Effector memory CD4-positive, alpha-beta T cell (primary cell): ENCODE results near the gene AHSG.

Source experiments
- DNase-seq, 3 donors: peaks; one replicate each; pipeline ENCODE4 v3.0.0-alpha.2; 2020
- H3K27ac ChIP-seq: 2 replicates; pipeline ENCODE4 v1.7.0; 2013; ENCODE audit warnings: mild to moderate bottlenecking, low read length, moderate library complexity; ENCODE audit not compliant: insufficient read depth, poor library complexity, severe bottlenecking
- H3K27me3 ChIP-seq: replicated peaks from 2 replicates; pipeline ENCODE4 v1.7.0; 2013; ENCODE audit warnings: mild to moderate bottlenecking, low read length; ENCODE audit not compliant: insufficient read depth, control insufficient read depth, poor library complexity, severe bottlenecking
- H3K36me3 ChIP-seq: 2 replicates; pipeline ENCODE4 v1.7.0; 2013; ENCODE audit warnings: mild to moderate bottlenecking, low read length, moderate library complexity; ENCODE audit not compliant: control insufficient read depth, insufficient read depth
- H3K4me1 ChIP-seq: 2 replicates; pipeline ENCODE4 v1.7.0; 2013; ENCODE audit warnings: low read length, mild to moderate bottlenecking; ENCODE audit not compliant: control insufficient read depth, insufficient read depth, poor library complexity, severe bottlenecking
- H3K4me3 ChIP-seq: 2 replicates; pipeline ENCODE4 v1.7.0; 2013; ENCODE audit warnings: low read length, low read depth, mild to moderate bottlenecking; ENCODE audit not compliant: insufficient read depth, poor library complexity, severe bottlenecking
- H3K9me3 ChIP-seq: 2 replicates; pipeline ENCODE4 v1.7.0; 2013; ENCODE audit warnings: mild to moderate bottlenecking, low read length, moderate library complexity; ENCODE audit not compliant: control insufficient read depth

Gene AHSG

DNA sequence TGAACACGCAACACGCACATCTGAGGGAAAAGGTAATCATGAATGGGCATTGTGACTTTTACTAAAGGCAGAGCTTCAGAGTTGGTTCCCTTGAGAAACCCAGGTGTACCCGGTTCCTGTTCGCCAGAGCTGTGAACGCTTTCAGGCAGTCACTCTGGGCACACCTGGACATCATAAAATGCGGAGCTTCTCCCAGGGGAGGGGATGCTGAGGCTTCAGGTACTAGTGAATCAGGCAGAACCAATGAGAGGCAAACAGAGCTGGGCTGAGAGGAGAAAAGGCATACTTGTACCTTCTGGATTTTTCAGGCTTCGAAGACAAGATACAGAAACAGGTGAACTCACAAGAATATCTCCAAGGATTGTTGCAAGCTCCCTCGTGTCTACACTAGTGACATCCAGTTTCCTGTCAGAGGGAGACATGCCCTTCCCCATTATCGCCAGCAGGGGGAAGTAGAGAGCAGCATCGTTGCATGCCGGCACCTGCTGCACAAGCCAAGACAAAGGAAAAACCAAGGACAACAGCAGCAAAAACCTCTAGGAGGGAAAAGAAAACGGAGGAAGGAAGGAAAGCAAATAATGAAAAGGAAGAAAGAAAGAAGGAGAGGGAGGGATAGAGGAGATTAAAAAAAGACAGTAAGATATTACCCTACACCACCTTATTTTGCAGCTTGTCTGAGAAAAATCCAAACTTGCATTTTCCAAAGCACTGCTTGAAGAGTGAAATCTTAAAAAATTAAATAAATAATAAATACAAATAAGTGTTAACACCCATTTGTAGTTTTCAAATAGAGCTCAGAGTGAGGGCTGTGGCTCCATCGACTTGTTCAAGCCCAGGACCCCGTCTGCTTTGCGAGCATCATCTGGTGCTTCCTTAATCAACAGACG lies 2.0 kb downstream of the AHSG start:
- no peak overlapping the region for H3K4me3 ChIP-seq
- H3K36me3 ChIP-seq: no peaks in the 10 kb centered on the region
- DNase-seq: peak; percentile 43 to 63 (median 50)
- no peak overlapping the region for H3K27ac ChIP-seq
- no peaks in the 10 kb centered on the region for H3K9me3 ChIP-seq
- H3K4me1 ChIP-seq: peaks cover 6% of the 10 kb centered on the region
- H3K27me3 ChIP-seq: peaks cover 4% of the 10 kb centered on the region

DNA sequence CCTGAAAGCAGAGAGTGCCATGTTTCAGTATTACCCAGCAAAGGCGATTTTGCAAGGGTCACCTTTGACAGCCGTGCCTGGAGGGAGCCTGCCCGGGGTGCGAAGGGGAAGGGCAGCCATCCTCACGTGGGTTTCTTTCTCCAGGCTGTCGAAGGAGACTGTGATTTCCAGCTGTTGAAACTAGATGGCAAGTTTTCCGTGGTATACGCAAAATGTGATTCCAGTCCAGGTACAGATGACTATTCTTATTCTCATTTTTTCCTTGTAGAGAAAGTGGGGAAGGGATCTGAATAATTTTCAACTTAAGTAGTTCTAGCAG lies 3.4 kb downstream of the AHSG start:
- Histone ChIP-seq H3K27me3 (peaks cover 4% of the 10 kb centered on the region), H3K4me1 (peaks cover 6% of the 10 kb centered on the region), H3K4me3 (no peak overlapping the region), H3K9me3 (no peaks in the 10 kb centered on the region), H3K27ac (no peak overlapping the region), H3K36me3 (no peaks in the 10 kb centered on the region)
- DNase-seq: no peak

DNA sequence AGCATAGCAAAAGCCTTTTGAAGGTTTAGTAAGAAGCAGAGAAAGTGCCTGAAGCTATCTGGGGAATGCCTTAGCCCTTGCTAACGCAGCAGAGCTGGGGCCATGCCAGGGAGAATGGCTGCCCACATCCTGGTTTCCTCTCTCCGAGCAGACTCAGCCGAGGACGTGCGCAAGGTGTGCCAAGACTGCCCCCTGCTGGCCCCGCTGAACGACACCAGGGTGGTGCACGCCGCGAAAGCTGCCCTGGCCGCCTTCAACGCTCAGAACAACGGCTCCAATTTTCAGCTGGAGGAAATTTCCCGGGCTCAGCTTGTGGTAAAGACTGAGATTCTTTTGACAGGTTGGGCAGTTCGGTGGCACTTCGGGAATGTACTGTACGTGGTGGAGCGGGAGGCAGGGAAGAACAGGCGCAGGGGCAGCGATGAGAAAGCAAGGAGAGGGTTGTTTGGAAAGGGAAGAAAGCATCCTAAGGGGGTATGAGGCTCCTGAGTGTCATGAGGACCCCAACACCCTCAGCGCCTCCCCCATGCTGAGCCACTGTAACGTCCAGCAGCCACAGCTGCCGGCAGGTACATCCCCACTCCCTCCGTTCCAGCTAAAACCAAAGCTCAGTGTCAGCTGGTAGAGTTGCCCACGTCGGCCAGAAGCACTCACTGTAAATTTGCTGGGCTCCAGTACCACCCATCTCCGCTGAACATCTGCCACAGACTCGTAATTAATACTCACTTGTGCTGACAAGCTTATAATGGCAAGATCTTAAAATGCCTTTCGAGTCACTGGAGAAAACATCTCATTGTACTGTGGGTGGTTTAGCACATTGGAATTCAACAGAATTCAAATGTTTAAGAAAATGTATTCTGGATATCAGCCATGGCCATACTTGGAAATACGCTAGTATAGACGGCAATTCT lies 4.4 kb downstream of the AHSG start:
- Histone ChIP-seq H3K36me3 (no peaks in the 10 kb centered on the region), H3K4me1 (peaks cover 6% of the 10 kb centered on the region), H3K4me3 (peak overlapping the region; percentile 23), H3K27ac (no peak overlapping the region), H3K9me3 (no peaks in the 10 kb centered on the region), H3K27me3 (peaks cover 4% of the 10 kb centered on the region)
- DNase-seq: peak; percentile 68 to 78 (median 69)

DNA sequence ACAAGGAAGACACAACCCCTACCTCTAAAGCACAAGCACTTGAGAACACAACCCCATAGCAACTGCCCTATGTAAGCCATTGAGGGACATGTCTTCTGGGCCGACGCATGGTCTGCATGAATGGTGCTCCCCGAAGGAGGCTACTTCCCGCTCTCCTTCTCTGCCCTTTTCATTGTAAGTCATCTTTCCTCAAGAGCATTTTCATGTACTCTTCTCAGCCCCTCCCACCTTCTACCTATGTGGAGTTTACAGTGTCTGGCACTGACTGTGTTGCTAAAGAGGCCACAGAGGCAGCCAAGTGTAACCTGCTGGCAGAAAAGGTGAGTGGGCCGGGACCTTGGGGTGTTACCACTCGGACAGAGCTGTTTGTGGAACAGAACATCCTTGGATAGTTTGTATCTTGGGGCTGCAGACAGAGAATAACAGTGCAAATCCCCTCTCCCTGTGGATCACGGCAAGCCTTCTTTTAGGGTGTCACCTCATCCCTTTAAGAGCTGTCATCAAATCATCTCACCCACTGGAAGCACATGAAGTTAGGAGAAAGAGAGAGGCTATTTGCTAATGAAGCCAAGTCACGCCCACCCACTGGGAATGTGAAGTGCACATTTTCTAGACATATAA lies 5.6 kb downstream of the AHSG start:
- H3K27me3 ChIP-seq: peaks cover 4% of the 10 kb centered on the region
- H3K9me3 ChIP-seq: no peaks in the 10 kb centered on the region
- peaks cover 6% of the 10 kb centered on the region for H3K4me1 ChIP-seq
- H3K4me3 ChIP-seq: no peak overlapping the region
- DNase-seq: no peak
- no peaks in the 10 kb centered on the region for H3K36me3 ChIP-seq
- no peak overlapping the region for H3K27ac ChIP-seq

DNA sequence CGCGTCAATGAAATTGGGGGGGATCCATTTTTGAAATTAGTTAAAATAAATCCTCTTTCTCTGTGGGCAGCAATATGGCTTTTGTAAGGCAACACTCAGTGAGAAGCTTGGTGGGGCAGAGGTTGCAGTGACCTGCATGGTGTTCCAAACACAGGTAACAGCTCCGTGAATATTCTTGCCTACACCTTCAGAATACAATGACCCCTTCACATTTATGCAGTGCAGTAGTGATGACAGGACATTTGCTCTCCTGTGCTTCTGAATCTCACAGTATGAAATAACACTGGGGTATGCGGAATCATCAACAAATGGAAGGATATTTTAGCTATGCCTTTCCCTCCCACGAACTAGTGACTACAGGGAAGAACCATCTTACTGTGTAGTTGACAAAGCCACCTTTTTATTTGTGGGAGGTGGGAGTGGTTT lies 6.9 kb downstream of the AHSG start:
- Histone ChIP-seq H3K27ac (no peak overlapping the region), H3K4me3 (no peak overlapping the region), H3K9me3 (no peaks in the 10 kb centered on the region), H3K36me3 (no peaks in the 10 kb centered on the region), H3K4me1 (no peaks in the 10 kb centered on the region), H3K27me3 (peaks cover 4% of the 10 kb centered on the region)
- DNase-seq: no peak

DNA sequence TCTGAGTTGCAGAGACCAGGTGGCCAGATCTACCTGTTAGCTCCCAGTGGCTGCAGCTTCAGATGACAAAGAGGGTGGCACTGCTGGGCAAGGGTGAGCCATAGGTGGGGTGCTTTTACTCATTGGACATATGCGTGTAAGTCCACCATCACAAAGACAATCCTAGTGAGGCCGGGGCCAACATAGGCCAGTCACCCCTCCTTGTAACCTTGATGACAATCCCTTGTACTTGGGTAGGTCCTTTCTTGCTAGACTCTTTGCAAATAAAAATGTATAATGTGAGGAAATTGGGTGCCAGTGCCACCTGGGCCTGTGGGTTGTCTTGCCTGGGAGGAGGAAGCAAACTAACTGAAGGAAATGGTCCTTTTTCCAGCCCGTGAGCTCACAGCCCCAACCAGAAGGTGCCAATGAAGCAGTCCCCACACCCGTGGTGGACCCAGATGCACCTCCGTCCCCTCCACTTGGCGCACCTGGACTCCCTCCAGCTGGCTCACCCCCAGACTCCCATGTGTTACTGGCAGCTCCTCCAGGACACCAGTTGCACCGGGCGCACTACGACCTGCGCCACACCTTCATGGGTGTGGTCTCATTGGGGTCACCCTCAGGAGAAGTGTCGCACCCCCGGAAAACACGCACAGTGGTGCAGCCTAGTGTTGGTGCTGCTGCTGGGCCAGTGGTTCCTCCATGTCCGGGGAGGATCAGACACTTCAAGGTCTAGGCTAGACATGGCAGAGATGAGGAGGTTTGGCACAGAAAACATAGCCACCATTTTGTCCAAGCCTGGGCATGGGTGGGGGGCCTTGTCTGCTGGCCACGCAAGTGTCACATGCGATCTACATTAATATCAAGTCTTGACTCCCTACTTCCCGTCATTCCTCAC lies 7.6 kb downstream of the AHSG start:
- H3K36me3 ChIP-seq: no peaks in the 10 kb centered on the region
- no peak overlapping the region for H3K27ac ChIP-seq
- H3K4me3 ChIP-seq: no peak overlapping the region
- H3K4me1 ChIP-seq: no peaks in the 10 kb centered on the region
- H3K9me3 ChIP-seq: no peaks in the 10 kb centered on the region
- DNase-seq: no peak
- H3K27me3 ChIP-seq: peaks cover 4% of the 10 kb centered on the region

DNA sequence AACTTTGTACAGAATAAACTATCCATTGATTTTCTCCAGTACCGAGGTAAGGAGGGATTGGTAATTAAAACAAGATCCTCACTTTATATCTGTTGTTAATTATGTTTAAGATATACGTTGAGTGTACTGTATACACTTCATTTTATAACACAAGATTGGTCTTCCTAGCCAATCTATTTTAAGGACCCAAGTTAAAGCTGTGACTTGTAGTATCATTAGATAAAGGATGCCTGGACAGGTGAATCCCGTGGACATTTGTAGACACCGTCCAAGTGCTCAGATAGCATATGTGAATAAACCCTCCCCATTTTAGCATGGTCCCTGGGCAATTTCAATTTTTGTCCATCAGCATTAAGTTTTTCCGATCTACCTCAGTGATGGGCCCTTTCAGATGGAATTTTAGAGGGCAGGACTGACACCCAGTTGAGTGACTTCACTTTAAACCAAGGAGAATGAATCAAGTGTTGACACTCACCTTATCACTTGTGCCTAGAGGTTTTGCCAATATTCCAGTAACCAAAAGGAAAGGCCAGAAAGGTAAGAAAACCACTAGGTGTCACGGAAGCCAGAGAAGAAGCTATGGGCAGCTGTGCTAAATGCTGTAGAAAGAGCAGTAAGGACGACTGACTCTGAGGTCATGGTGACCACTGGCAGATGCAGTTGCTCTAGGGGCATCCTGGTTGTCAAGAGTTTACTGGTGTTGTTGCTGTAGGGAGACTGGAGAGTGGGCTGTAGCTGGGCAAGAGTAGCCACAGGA lies 9.2 kb downstream of the AHSG start:
- H3K4me1 ChIP-seq: no peaks in the 10 kb centered on the region
- no peaks in the 10 kb centered on the region for H3K36me3 ChIP-seq
- H3K27me3 ChIP-seq: peaks cover 4% of the 10 kb centered on the region
- no peaks in the 10 kb centered on the region for H3K9me3 ChIP-seq
- no peak for DNase-seq
- no peak overlapping the region for H3K27ac ChIP-seq
- no peak overlapping the region for H3K4me3 ChIP-seq

DNA sequence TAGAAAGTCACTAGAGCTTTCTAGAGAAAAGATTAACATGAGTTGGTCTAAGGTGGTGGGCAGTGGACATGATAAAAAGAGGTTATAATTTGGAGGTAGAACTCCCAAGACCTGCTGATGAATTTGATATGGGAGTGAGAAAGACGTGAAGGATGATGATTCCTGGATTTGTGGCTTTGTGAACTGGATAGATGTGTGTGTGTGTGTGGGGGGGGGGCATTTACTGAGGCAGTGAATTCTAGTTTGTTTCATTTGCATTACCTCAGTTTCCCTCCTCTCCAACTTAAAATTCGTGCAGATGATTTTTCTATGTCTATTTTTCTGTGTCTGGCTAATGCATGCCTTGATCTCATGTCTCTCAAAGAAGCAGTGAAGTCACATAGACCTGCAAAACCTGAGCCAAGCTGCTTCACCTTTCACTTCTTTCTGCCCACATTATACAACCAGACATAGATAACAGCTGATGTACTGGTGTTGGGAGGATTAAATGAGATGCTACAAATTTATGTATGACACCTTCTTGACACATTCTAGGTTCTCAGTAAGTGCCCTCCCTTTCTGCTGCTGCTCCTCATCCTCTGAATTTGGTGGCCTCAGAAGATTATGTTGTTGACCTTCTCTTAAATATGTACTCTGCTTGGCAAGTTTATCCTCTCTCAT lies 9.9 kb downstream of the AHSG start:
- Histone ChIP-seq H3K27ac (no peak overlapping the region), H3K9me3 (no peaks in the 10 kb centered on the region), H3K4me1 (no peaks in the 10 kb centered on the region), H3K36me3 (no peaks in the 10 kb centered on the region), H3K27me3 (peaks cover 3% of the 10 kb centered on the region), H3K4me3 (no peak overlapping the region)
- DNase-seq: no peak
